GM10266 (cell line): ENCODE results near the gene DUSP8.

ENCODE experiments used
- DNase-seq: peaks from one replicate; pipeline ENCODE4 v3.0.0; 2012; ENCODE audit errors: extremely low spot score
- CTCF ChIP-seq: IDR thresholded peaks from 2 replicates; pipeline ENCODE4 v1.5.1; 2012; ENCODE audit warnings: mild to moderate bottlenecking, low read depth; ENCODE audit not compliant: control insufficient read depth, insufficient read depth; ENCODE audit errors: missing control alignments

Gene DUSP8

GRCh38 chr11:1530686-1531448 lies 41.2 kb downstream of the DUSP8 start:
- TF ChIP-seq CTCF: no peak
- no peak for DNase-seq

GRCh38 chr11:1529774-1530173 lies 42.3 kb downstream of the DUSP8 start:
- TF ChIP-seq CTCF: no peak
- no peak for DNase-seq

GRCh38 chr11:1529286-1529685 lies 42.8 kb downstream of the DUSP8 start:
- no peak for DNase-seq
- no peak for TF ChIP-seq CTCF

- DNase-seq: no peak
- no peak for TF ChIP-seq CTCF
These were observed 43.4 kb downstream of the DUSP8 start for GRCh38 chr11:1528710-1529109.

- TF ChIP-seq CTCF: no peak
- DNase-seq: no peak
These were observed 45.3 kb downstream of the DUSP8 start for GRCh38 chr11:1526785-1527184.

- no peak for DNase-seq
- TF ChIP-seq CTCF: no peak
These were observed 48.3 kb downstream of the DUSP8 start for GRCh38 chr11:1523779-1524178.

GRCh38 chr11:1523077-1523476 lies 49.0 kb downstream of the DUSP8 start:
- no peak for DNase-seq
- TF ChIP-seq CTCF: no peak
